Renal cortex interstitium (tissue), 15 donors: ENCODE results near the gene LZIC. TPM values are rescaled to one million over a fixed set of nuclear protein-coding genes. Genes with fewer than 3 reads are reported as not detected.
A peak's percentile ranks its signal among the peaks of the same experiment; 100 is the strongest.

Experiments used
- DNase-seq, 11 donors: peaks; one replicate each; pipeline ENCODE4 v3.0.0-alpha.2; 2013; ENCODE audit warnings: low read depth in 9 of 11, low spot score in 4 of 11; ENCODE audit errors: extremely low read depth in 1 of 11
- long read RNA-seq, 16 experiments: transcript quantifications; one replicate each; lab custom pipeline, GENCODE V29; 2026
- polyA plus RNA-seq, 3 donors: library from polyadenylated mRNA; unstranded; fragments of 120-200 nt; gene quantifications; one replicate each; pipeline ENCODE4 v1.2.1, GENCODE V29; 2013; ENCODE audit not compliant: insufficient read length in 3 of 3

LZIC gene
- polyA plus RNA-seq: 10 to 100 TPM; 65.1 to 78.4 (median 66.7) TPM
- long read RNA-seq, donor 1, partial matches to known transcripts: 8 of 14 reads
- long read RNA-seq, donor 1, other reads (novel, unspliced or antisense): 0 of 14 reads
- long read RNA-seq, donor 2, transcript LZIC-201 (8 exons, 945 nt): minor isoform, 5 of 16 reads
- long read RNA-seq, donor 2, transcript LZIC-203 (7 exons, 1,405 nt): major isoform, 8 of 16 reads
- long read RNA-seq, donor 2, partial matches to known transcripts: 0 of 16 reads
- long read RNA-seq, donor 2, other reads (novel, unspliced or antisense): 0 of 16 reads
- long read RNA-seq, donor 3, transcript LZIC-202 (8 exons, 2,281 nt): minor isoform, 5 of 70 reads
- long read RNA-seq, donor 3, transcript LZIC-203 (7 exons, 1,405 nt): minor isoform, 6 of 70 reads
- long read RNA-seq, donor 3, transcript LZIC-201 (8 exons, 945 nt): major isoform, 7 of 70 reads
- long read RNA-seq, donor 3, partial matches to known transcripts: 51 of 70 reads
- long read RNA-seq, donor 3, other reads (novel, unspliced or antisense): 0 of 70 reads
- long read RNA-seq, donor 4, transcript LZIC-202 (8 exons, 2,281 nt): major isoform, 6 of 15 reads
- long read RNA-seq, donor 4, transcript LZIC-201 (8 exons, 945 nt): minor isoform, 5 of 15 reads
- long read RNA-seq, donor 4, partial matches to known transcripts: 0 of 15 reads
- long read RNA-seq, donor 4, other reads (novel, unspliced or antisense): 0 of 15 reads
- long read RNA-seq, donor 5: 0 reads
- long read RNA-seq, donor 6, transcript LZIC-201 (8 exons, 945 nt): major isoform, 6 of 9 reads
- long read RNA-seq, donor 6, partial matches to known transcripts: 0 of 9 reads
- long read RNA-seq, donor 6, other reads (novel, unspliced or antisense): 0 of 9 reads
- long read RNA-seq, donor 7, transcript LZIC-202 (8 exons, 2,281 nt): major isoform, 5 of 12 reads
- long read RNA-seq, donor 7, partial matches to known transcripts: 0 of 12 reads
- long read RNA-seq, donor 7, other reads (novel, unspliced or antisense): 0 of 12 reads
- long read RNA-seq, donor 8, transcript LZIC-201 (8 exons, 945 nt): major isoform, 10 of 117 reads
- long read RNA-seq, donor 8, transcript LZIC-203 (7 exons, 1,405 nt): minor isoform, 9 of 117 reads
- long read RNA-seq, donor 8, transcript LZIC-202 (8 exons, 2,281 nt): minor isoform, 8 of 117 reads
- long read RNA-seq, donor 8, partial matches to known transcripts: 37 of 117 reads
- long read RNA-seq, donor 8, other reads (novel, unspliced or antisense): 52 of 117 reads
- long read RNA-seq, donor 9, partial matches to known transcripts: 0 of 8 reads
- long read RNA-seq, donor 9, other reads (novel, unspliced or antisense): 0 of 8 reads
- long read RNA-seq, donor 10, transcript LZIC-203 (7 exons, 1,405 nt): major isoform, 5 of 32 reads
- long read RNA-seq, donor 10, partial matches to known transcripts: 21 of 32 reads
- long read RNA-seq, donor 10, other reads (novel, unspliced or antisense): 0 of 32 reads
- long read RNA-seq, donor 11, partial matches to known transcripts: 0 of 10 reads
- long read RNA-seq, donor 11, other reads (novel, unspliced or antisense): 0 of 10 reads
- long read RNA-seq, donor 12, partial matches to known transcripts: 0 of 6 reads
- long read RNA-seq, donor 12, other reads (novel, unspliced or antisense): 0 of 6 reads
- long read RNA-seq, donor 13, transcript LZIC-201 (8 exons, 945 nt): minor isoform, 5 of 23 reads
- long read RNA-seq, donor 13, transcript LZIC-203 (7 exons, 1,405 nt): major isoform, 11 of 23 reads
- long read RNA-seq, donor 13, transcript LZIC-202 (8 exons, 2,281 nt): minor isoform, 7 of 23 reads
- long read RNA-seq, donor 13, partial matches to known transcripts: 0 of 23 reads
- long read RNA-seq, donor 13, other reads (novel, unspliced or antisense): 0 of 23 reads
- long read RNA-seq, donor 14, transcript LZIC-203 (7 exons, 1,405 nt): minor isoform, 5 of 15 reads
- long read RNA-seq, donor 14, transcript LZIC-201 (8 exons, 945 nt): major isoform, 6 of 15 reads
- long read RNA-seq, donor 14, partial matches to known transcripts: 0 of 15 reads
- long read RNA-seq, donor 14, other reads (novel, unspliced or antisense): 0 of 15 reads
- long read RNA-seq, donor 15, partial matches to known transcripts: 0 of 5 reads
- long read RNA-seq, donor 15, other reads (novel, unspliced or antisense): 0 of 5 reads
- long read RNA-seq, donor 16, transcript LZIC-202 (8 exons, 2,281 nt): major isoform, 14 of 39 reads
- long read RNA-seq, donor 16, transcript LZIC-203 (7 exons, 1,405 nt): minor isoform, 8 of 39 reads
- long read RNA-seq, donor 16, transcript LZIC-201 (8 exons, 945 nt): minor isoform, 9 of 39 reads
- long read RNA-seq, donor 16, partial matches to known transcripts: 8 of 39 reads
- long read RNA-seq, donor 16, other reads (novel, unspliced or antisense): 0 of 39 reads

DNA sequence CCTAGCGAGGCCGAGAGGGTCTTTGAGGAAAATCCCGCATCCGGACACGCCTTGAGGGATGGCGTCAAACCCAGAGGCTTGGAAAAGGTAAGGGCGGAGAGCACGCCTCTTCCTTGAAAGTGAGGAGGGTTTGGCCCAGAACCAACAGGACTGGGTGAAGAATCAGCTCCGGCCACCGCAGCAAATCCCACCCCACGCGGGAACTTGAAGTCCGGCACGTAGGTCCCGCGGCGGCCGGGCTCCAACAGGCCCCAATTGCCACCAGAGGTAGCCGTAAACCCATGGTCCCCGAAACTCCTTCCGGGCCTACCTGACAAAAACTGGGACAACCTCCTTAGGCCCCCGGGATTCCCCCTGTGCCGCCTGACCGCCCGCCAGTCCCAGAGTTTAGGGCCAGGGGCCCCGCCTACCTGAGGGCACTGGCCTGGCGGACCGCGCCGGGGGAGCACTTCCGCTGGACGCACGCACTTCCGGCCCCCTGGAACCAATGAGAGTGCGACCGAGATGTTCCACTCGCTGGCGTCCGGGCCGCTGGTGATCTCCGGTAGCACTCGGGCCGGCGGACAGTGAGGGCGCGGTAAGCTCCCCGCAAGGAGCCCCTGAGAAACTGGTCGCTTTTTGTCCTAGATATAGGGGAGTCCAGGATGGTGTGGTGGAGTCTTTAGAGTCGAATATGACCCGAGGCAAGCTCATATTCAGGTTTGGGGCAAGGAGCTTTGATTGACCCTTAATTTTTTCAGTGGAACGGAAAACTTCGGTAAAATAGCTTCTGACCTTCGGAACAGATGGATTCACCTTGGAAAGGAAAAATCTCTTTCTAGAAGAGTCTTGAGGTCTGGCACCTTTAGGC, at the start of gene LZIC, which contains the start of gene NMNAT1:
Gene LZIC (minus strand): TSS at position 453 of the 850 bp plus-strand sequence. CDS start 6,772 bp downstream, outside the sequence.
Gene NMNAT1 (plus strand): TSS at position 537 of the 850 bp plus-strand sequence. CDS start 28,599 bp downstream, outside the sequence.
- peak; percentile 71 to 91 (median 89) for DNase-seq

DNA sequence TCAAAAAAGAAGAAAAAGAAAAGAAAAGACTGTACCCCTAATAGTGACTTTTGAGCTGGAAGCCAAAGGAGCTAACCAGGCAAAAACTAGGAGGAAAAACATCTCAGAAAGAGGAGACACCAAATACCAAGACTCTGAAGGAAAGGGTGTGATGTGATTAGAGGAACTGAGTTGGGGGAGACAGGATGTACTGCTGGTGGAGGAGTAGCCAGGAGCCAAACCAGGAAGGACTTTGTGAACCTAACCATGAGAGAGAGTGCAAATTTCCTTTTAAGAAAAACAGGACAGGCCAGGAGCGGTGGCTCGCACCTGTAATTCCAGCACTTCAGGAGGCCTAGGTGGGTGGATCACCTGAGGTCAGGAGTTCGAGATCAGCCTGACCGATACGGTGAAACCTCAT, 49.7 kb upstream of the LZIC start:
- DNase-seq: no peak

DNA sequence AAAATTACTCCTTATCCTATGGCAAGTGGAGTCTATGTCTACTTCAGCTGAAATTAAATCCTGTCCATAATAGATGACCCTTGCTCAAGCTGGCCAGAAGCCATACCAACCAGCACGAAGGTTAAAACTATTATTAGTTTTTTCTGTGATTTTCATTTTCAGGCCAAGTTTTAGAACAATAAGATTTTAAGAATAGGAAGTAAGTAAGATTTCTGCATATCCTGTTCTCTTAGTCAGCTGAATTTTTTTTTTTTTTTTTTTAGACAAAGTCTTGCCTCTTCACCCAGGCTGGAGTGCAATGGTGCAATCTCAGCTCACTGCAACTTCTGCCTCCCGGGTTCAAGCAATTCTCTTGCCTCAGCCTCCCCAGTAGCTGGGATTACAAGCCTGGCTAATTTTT, 47.8 kb upstream of the LZIC start:
- DNase-seq: no peak

DNA sequence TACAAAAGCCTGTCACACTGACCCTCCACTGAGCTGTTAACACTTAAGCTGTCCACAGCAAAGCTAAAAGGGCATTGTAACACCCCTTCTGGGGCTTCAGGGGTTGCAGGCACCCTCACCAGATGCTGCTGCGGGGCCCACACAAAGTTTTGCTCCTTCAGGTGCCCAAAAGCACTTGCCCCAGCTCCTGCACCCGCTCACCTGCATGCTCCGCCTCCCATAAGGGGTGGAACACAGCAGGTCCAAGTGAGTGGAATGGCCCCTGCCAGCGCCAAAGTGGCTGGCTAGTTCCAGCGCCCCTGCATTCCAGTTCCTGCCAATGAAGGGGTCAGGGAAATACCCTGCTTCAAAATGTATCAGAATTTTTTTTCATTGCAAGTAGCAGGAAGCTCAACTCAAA, 46.6 kb upstream of the LZIC start:
- no peak for DNase-seq

DNA sequence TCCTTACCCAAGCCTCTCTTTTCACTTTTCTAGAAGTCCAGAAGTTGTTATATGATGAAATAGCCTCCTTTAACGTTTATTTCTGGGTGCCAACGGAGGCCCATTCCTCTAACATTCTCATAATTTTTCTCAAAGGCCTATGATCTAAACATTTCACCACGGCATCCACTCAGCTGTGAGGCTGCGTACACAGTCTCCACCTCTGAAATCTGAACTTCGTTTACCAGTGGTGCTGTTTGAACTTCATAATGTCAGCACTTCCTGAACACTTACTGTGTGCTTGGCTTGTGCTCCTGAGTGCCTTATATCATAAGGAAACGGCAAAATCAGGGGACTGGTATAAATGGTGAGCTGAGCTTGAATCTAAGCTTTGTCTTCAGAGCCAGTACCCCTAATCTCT, 41.8 kb upstream of the LZIC start:
- DNase-seq: no peak

DNA sequence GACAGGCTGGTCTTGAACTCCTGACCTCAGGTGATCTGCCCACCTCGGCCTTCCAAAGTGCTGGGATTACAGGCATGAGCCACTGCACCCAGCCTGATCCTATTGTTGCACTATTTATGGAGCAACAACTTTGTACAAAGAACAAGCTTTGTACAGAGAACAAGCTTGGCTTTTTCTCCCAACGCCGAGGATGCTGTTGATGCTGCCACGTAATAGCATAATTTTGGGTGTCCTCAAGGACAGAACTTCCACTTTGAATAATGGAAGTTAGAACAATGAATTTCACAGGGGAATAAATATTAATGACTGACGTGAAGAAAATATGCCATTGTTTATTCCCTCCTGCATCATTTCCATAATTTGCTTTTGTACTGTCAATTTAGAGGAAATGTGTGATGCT, 41.1 kb upstream of the LZIC start:
- no peak for DNase-seq

- peak in 2 of 11 donors; percentile 22 to 27 for DNase-seq
Observed at GRCh38 chr1:9960706-9961562, 17.7 kb upstream of the LZIC start.

DNA sequence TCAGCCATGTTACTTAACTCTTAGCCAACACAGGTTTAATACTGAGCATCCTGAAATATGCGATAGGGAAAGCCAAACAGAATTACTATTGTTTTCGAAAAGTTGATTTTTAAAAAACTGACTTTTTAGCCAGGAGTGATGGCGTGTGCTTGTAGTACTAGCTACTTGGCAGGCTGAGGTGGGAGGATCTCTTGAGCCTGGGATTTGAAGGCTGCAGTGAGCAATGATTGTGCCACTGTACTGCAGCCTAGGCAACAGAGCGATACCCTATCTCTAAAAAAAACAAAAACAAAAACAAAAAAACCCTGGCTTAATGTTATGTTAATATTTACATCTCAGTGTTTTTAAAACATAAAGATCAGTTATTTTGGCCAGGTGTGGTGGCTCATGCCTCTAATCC, 16.8 kb upstream of the LZIC start:
- DNase-seq: no peak

DNA sequence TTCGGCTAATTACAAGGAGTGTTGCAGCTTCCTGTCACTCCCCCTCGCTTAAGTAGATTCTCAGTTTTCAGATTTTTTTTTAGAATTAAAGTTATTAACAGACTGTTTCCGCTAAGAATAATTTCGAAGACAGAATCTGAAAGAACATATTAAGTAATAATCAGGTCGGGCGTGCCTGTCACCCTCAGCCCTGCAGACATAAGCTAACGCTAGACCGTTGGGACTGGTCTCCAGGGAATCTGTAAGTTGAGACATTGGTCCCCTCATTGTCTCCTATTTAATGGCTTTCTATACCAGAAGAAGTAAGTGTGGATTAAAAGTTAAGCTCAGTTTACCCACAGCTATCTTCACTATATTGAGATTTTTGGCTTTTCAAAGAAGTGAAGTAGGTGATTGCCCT, 14.5 kb upstream of the LZIC start:
- no peak for DNase-seq

GRCh38 chr1:9946315-9946714, 3.1 kb upstream of the LZIC start:
- DNase-seq: no peak

DNA sequence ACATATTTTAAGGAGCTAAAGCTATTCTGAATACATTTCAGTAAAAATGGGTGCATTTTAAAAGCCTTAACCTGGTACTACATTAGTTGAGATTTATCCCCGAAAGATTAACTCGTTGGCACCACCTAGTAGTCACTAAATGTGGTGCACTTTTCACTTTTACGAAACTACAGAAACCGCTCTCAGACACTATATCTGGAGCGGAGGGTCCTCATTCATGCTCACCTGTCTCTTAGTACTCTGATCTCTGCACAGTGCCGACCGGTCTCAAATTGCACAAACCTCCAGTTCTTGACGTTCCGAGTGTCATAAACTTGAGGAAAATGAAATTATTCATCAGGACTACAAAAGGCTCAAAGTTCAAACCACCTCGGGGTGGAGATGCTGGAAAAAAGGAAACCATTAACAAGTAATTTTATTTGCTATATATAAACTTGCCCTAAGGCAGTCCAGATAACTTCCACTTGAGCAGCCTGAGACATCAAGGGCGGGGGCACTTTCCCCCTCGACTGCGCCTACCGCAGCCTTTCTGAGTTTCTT, 722 bp downstream of the LZIC start:
- peak in 8 of 11 donors; percentile 22 to 47 (median 28) for DNase-seq

GRCh38 chr1:9929431-9930385, 13.5 kb downstream of the LZIC start:
- DNase-seq: no peak

GRCh38 chr1:9927259-9927658, 15.9 kb downstream of the LZIC start:
- no peak for DNase-seq

DNA sequence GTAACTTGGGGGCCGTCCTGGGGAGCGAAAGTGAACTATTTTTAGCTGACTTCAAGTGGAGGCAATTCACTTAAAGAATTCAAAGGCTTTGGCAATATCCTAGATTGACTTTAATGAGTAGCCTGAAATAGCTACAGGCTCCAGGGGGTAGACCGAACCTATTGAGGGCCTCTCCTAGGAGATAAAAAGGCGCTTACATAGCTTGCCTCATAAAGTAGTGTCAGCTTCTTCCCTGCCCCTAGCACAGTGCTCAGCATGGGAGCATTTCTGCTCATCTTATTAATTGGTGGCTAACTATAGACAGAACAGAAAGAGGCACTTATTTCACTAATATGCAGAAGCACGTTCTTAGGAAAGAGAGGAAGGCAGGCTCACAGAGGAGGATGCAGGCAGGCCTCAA, 20.8 kb downstream of the LZIC start:
- DNase-seq: no peak
